Parathyroid adenoma (tissue), 2 donors: ENCODE results near the gene PYGB.

ENCODE experiments used
- H2AFZ ChIP-seq: fragments of 300-600 bp; sonication (generic); one replicate; pipeline ENCODE4 v1.7.0; 2017; ENCODE audit warnings: antibody characterized with exemption, mild to moderate bottlenecking
- H3K27ac ChIP-seq: fragments of 300-600 bp; sonication (generic); one replicate; pipeline ENCODE4 v1.7.0; 2017
- H3K27me3 ChIP-seq: fragments of 300-600 bp; sonication (generic); one replicate; pipeline ENCODE4 v1.7.0; 2017; ENCODE audit warnings: low read length; ENCODE audit not compliant: control insufficient read depth, insufficient read depth
- H3K36me3 ChIP-seq: fragments of 300-600 bp; sonication (generic); one replicate; pipeline ENCODE4 v1.7.0; 2017; ENCODE audit warnings: low read length; ENCODE audit not compliant: control insufficient read depth, insufficient read depth
- H3K4me1 ChIP-seq: fragments of 300-600 bp; sonication (generic); one replicate; pipeline ENCODE4 v1.7.0; 2017; ENCODE audit warnings: control low read depth
- H3K4me2 ChIP-seq: fragments of 300-600 bp; sonication (generic); one replicate; pipeline ENCODE4 v1.7.0; 2017; ENCODE audit warnings: low read length
- H3K4me3 ChIP-seq: fragments of 300-600 bp; sonication (generic); one replicate; pipeline ENCODE4 v1.7.0; 2017; ENCODE audit warnings: low read depth, low read length
- H3K79me2 ChIP-seq: fragments of 300-600 bp; sonication (generic); one replicate; pipeline ENCODE4 v1.7.0; 2017; ENCODE audit warnings: control low read depth
- H3K9ac ChIP-seq: fragments of 300-600 bp; sonication (generic); one replicate; pipeline ENCODE4 v1.7.0; 2017; ENCODE audit warnings: mild to moderate bottlenecking
- H3K9me3 ChIP-seq: fragments of 300-600 bp; sonication (generic); one replicate; pipeline ENCODE4 v1.7.0; 2017; ENCODE audit warnings: low read length; ENCODE audit not compliant: control insufficient read depth
- CTCF ChIP-seq: fragments of 300-600 bp; sonication (generic); IDR thresholded peaks from one replicate; pipeline ENCODE4 v1.7.0; 2017; ENCODE audit warnings: antibody characterized with exemption, mild to moderate bottlenecking
- donor health status: primary hyperparathyroidism.

The PYGB gene

DNA sequence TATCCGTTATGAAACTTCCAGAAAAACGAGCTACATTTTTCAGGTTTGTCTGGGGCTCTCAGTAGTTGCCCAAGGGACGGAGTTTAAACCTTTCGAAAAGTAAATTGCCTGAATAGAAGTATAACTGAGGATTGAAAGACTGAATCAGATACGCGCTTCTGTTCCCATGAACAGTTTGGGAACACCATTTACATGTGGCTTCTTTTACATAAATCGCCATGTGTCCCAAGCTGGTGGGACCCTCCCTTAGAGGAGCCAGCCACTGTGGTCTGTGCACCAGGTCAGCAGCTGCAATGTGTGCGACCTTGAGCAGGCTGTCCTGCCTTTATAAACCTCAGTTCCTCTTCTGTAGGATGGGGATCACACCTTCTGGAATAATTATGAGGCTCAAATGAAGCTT lies 41.3 kb upstream of the PYGB start:
- Histone ChIP-seq H3K4me3 (no peak overlapping the region), H3K4me1 (no peaks in the 10 kb centered on the region), H3K9ac (no peak overlapping the region), H3K27me3 (no peaks in the 10 kb centered on the region), H3K27ac (no peak overlapping the region), H3K4me2 (no peak overlapping the region), H3K79me2 (peaks cover 12% of the 10 kb centered on the region), H3K36me3 (no peaks in the 10 kb centered on the region), H2AFZ (no peak overlapping the region), H3K9me3 (no peaks in the 10 kb centered on the region)
- TF ChIP-seq CTCF: no peak

GRCh38 chr20:25207149-25207959 lies 40.5 kb upstream of the PYGB start:
- Histone ChIP-seq H3K36me3 (no peaks in the 10 kb centered on the region), H3K79me2 (peaks cover 6% of the 10 kb centered on the region), H3K4me1 (no peaks in the 10 kb centered on the region), H3K9me3 (no peaks in the 10 kb centered on the region), H3K4me2 (no peak overlapping the region), H3K27me3 (no peaks in the 10 kb centered on the region), H3K27ac (no peak overlapping the region), H3K9ac (no peak overlapping the region), H3K4me3 (no peak overlapping the region), H2AFZ (no peak overlapping the region)
- no peak for TF ChIP-seq CTCF

- H3K9me3 ChIP-seq: no peaks in the 10 kb centered on the region
- H3K79me2 ChIP-seq: peaks cover 6% of the 10 kb centered on the region
- H3K36me3 ChIP-seq: no peaks in the 10 kb centered on the region
- H3K27ac ChIP-seq: no peak overlapping the region
- H3K4me2 ChIP-seq: no peak overlapping the region
- H3K4me1 ChIP-seq: no peaks in the 10 kb centered on the region
- H2AFZ ChIP-seq: no peak overlapping the region
- no peaks in the 10 kb centered on the region for H3K27me3 ChIP-seq
- H3K9ac ChIP-seq: no peak overlapping the region
- H3K4me3 ChIP-seq: no peak overlapping the region
- no peak for TF ChIP-seq CTCF
These were observed 39.8 kb upstream of the PYGB start for GRCh38 chr20:25207960-25208534.

- Histone ChIP-seq H3K4me1 (no peaks in the 10 kb centered on the region), H2AFZ (no peak overlapping the region), H3K79me2 (peaks cover 4% of the 10 kb centered on the region), H3K4me3 (no peak overlapping the region), H3K27ac (no peak overlapping the region), H3K9ac (no peak overlapping the region), H3K36me3 (no peaks in the 10 kb centered on the region), H3K27me3 (no peaks in the 10 kb centered on the region), H3K9me3 (no peaks in the 10 kb centered on the region), H3K4me2 (no peak overlapping the region)
- no peak for TF ChIP-seq CTCF
These were observed 38.5 kb upstream of the PYGB start for GRCh38 chr20:25209400-25209799.

GRCh38 chr20:25209911-25210310 lies 38.0 kb upstream of the PYGB start:
- no peak for TF ChIP-seq CTCF
- peaks cover 2% of the 10 kb centered on the region for H3K79me2 ChIP-seq
- no peaks in the 10 kb centered on the region for H3K4me1 ChIP-seq
- no peaks in the 10 kb centered on the region for H3K27me3 ChIP-seq
- H3K4me3 ChIP-seq: no peak overlapping the region
- no peak overlapping the region for H3K4me2 ChIP-seq
- no peak overlapping the region for H3K27ac ChIP-seq
- H3K36me3 ChIP-seq: no peaks in the 10 kb centered on the region
- no peaks in the 10 kb centered on the region for H3K9me3 ChIP-seq
- H3K9ac ChIP-seq: no peak overlapping the region
- no peak overlapping the region for H2AFZ ChIP-seq
